ENCODE measurements around the gene DMPK.
"Not testable (repeated sequence)": the region's sequence is repeated elsewhere in the genome, so short reads cannot be mapped to it uniquely, and the experiment has no call there.

DMPK gene

DNA sequence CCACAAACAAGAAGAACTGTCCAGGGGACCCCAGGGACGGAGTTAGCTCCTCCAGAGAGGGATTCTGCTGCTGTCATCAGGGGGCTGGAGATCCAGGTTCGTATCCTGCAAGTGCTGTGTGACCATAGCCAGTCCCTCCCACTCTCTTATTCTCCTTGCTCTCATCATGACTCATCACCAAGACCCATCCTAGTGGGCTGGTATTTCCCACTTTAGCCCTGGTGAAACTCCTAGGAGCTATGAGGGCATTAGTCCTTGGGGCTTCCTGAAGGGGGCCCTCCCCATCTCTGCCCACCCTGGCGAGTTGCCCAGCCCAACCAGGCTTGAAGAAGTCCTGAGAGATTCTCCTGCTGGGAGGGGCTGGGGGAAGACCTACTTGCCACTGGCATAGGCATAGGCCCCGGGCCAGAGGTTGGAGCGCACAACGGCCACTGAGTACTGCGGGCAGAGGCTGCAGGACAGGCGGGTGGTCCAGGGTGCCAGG lies 17.8 kb upstream of the DMPK start:
- no peak for ATAC-seq
- Mint-ChIP-seq H3K27me3 (peaks cover 76% of the 10 kb centered on the region), H3K9me3 (no peaks in the 10 kb centered on the region), H3K4me1 (peaks cover 9% of the 10 kb centered on the region), H3K27ac (no peak overlapping the region), H3K4me3 (no peak overlapping the region)
- DNase-seq: no peak

DNA sequence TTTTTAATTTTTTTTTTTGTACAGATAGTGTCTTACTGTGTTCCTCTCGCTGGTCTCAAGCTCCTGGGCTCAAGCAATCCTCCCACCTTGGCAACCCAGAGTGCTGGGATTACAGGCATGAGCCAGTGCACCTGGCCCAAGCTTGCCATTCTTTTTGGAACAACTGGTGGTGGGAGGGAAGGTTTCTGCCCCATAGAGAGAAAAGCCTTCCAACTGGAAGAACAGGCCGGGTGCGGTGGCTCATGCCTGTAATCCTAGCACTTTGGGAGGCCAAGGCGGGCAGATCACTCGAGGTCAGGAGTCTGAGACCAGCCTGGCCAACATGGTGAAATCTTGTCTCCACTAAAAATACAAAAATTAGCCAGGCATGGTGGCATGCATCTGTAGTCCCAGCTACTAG lies 17.3 kb upstream of the DMPK start:
- not testable (repeated sequence) for H3K9me3 Mint-ChIP-seq, H3K4me1 Mint-ChIP-seq, ATAC-seq, H3K27ac Mint-ChIP-seq, H3K4me3 Mint-ChIP-seq, DNase-seq
- peaks cover 82% of the 10 kb centered on the region for H3K27me3 Mint-ChIP-seq

DNA sequence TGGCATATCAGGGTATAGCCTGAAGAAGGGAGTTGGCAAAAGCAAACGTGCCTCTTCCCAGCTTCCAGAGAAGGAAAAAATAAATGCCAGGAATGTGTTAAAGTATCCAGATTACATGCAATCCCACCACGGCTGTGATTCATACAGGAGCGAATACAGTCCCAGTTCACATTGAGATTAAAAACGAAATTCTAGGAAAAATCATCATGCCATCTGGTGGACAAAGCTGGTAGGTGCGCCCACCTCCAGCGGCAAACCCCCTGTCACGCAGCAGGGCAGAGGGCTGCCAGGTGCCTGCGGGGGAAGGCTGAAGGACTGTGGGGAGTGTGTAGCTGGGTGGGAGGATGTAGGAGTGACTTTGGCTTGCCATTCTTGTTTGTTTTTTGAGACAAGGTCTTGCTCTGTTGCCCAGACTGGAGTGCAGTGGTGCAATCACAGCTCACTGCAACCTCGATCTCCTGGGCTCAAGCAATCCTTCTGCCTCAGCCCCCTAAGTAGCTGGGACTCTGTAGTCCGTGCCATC lies 16.8 kb upstream of the DMPK start:
- no peak overlapping the region for H3K4me3 Mint-ChIP-seq
- H3K9me3 Mint-ChIP-seq: no peaks in the 10 kb centered on the region
- peaks cover 87% of the 10 kb centered on the region for H3K27me3 Mint-ChIP-seq
- H3K4me1 Mint-ChIP-seq: peaks cover 10% of the 10 kb centered on the region
- DNase-seq: peak; percentile 52 to 53
- H3K27ac Mint-ChIP-seq: no peak overlapping the region
- peak; percentile 79 for ATAC-seq

DNA sequence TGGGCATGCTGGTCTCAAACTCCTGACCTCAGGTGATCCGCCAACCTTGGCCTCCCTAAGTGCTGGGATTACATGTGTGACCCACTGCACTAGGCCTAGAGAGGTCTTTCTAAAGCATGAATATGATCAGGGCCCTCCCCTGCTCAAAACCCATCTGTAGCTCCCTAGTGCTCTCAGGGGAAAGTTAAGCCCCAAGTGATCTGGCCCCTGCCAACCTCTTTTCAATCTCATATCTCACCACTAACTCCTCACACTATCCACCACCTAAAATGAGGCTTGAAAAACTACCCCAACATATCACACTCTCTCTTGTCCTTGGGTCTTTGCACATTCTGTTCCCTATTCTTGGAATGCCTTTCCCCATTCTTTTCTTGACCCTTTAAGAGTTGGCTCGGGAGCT lies 12.3 kb upstream of the DMPK start:
- ATAC-seq (no peak), DNase-seq (no peak)
- Mint-ChIP-seq H3K9me3 (no peaks in the 10 kb centered on the region), H3K4me3 (no peak overlapping the region), H3K27ac (no peak overlapping the region), H3K4me1 (peaks cover 42% of the 10 kb centered on the region), H3K27me3 (peaks cover 67% of the 10 kb centered on the region)

DNA sequence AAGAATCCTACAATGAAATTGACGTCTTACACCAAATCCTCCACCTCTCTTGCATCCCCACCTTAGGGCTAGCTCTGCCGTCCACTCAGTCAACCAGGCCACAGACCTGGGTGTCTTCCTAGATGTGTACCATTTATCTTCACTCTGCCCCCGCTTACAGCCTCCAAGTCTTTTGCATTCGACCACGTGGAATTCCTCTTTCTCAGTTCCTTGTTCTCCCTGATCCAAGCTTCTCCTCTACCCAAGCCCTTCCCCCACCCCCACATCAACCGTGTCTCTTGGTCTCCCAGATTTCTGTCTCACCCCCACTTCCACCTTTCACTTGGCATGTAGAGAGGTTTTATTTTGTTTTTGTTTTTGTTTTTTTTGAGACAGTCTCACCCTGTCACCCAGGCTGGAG lies 11.6 kb upstream of the DMPK start:
- Mint-ChIP-seq H3K4me3 (no peak overlapping the region), H3K9me3 (no peaks in the 10 kb centered on the region), H3K27ac (peak overlapping the region in 1 of 2 donors; percentile 34), H3K27me3 (peaks cover 65% of the 10 kb centered on the region), H3K4me1 (peaks cover 38% of the 10 kb centered on the region)
- ATAC-seq (no peak), DNase-seq (no peak)

DNA sequence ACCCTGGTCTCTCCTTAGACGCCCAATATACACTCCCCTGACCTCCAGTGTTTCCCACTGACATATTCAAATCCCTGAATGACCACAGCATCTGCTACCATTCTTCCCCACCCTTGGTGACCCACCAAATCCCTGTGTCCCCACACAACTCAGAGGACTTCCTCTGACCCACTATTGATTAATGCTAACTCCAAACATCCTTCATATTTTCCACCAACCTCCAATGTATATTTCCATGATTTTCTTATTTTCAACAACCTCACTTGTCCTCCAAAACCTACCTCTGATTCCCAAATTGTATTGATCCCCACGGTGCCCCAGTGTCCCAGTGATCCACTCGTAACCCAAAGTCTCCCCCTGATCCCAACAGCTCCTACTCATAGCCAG lies 10.9 kb upstream of the DMPK start:
- Mint-ChIP-seq H3K4me3 (peak overlapping the region; percentile 39 to 82), H3K9me3 (no peaks in the 10 kb centered on the region), H3K4me1 (peaks cover 33% of the 10 kb centered on the region), H3K27ac (peak overlapping the region; percentile 59 to 62), H3K27me3 (peaks cover 65% of the 10 kb centered on the region)
- no peak for ATAC-seq
- no peak for DNase-seq

DNA sequence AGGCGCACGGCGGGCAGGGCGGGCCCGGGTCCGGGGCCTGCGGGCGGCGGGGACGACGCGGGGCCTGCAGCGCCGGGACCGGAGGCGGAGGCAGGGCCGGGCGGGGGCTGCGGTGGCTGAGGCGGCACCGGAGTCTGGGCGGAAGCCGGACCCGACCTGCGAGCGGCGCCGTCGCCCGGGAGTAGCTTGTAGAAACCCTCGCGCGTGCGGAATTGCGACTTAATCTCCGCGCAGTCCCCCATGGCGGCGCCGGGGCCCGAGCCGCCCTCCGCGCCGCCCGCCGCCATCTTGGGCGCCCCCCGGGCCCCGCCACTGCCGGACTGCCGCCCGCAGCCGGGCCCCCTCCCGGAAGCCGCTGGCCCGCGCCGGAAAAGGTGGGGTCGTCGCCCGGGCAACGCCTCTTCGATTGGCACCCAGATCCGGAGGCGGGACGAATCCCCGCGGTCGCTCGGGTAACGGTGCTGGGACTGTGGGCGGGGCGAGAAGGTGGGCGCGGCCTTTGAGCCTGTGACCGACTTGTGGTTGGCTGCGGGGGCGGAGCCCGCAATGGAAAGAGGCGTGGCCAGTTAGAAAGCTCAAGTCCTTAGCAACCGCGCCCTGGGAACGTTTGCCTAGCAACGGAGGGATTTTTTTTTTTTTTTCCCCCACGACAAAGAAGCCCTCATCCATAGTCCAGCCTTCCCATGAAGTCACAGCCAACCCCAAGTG lies 10.3 kb upstream of the DMPK start, which contains the start of gene DMWD:
Gene DMWD (minus strand): TSS at position 376 of the 708 bp plus-strand sequence. CDS start 89 bp downstream, at position 287.
- peak; percentile 99 for DNase-seq
- Mint-ChIP-seq H3K4me1 (peaks cover 33% of the 10 kb centered on the region), H3K27me3 (peaks cover 65% of the 10 kb centered on the region)

DNA sequence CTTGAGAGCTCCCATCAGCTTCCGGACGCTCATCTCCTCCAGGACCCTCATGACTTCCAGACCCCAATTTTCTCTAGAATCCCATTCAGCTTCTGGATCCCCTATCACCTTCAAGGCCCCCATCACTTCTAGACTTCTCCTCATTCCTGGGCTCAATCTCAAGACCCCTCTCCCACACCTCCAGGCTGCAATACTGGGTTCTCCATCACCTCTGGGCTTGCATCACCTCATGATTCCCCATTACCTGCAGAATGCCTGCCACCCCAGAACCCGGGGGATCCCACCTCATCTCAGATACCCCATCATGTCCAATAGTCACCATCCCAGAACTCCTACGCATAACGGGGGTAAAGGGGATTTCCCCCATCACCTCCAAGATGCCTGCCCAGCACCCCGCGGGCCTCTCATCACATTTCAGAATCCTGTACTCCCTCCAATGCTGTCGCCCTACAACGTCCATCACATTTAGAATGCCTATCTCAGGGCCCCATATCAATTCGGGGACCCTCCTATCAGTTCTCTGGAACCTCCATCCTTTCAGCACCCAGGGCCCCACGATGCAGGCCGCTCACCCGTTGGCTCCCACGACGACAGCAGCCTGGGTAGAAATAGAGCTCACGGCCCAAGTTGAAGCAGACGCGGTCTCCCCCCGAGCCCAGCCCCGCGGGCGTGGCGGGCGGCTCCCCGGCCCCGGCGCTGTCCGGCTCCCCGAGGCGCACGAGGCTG lies 9.6 kb upstream of the DMPK start:
- ATAC-seq: peak; percentile 42
- Mint-ChIP-seq H3K4me1 (peaks cover 33% of the 10 kb centered on the region), H3K9me3 (no peaks in the 10 kb centered on the region), H3K4me3 (peak overlapping the region; percentile 90 to 99), H3K27me3 (peaks cover 63% of the 10 kb centered on the region), H3K27ac (peak overlapping the region; percentile 83 to 93)
- peak; percentile 42 to 43 for DNase-seq

More for the DNA sequence above, 10.3 kb upstream of the DMPK start, which contains the start of gene DMWD:
- H3K27ac Mint-ChIP-seq: peak within 1 kb of the TSS; percentile 83 to 93
- H3K9me3 Mint-ChIP-seq: no peaks in the 10 kb centered on the region
- peak; percentile 92 for ATAC-seq
- peak within 1 kb of the TSS; percentile 90 to 99 for H3K4me3 Mint-ChIP-seq

DNA sequence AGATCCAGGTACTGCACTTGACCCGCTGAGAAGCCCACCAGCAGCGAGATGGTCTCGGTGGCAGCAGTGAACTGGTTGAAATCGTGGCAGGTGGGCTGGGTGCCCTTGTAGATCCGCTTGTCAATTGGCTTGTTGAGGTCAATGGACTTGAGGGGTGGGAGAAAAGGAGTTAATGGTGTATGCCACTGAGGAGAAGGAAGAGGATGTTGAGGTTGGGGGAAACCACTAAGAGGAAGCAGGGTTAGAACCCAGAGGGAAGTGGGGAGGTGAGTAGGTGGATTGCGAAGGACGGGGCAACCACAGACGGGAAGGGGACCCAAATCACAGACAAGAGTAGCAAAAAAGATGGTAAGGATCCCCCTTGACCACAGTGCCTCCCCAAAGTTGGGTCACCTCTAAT lies 8.7 kb upstream of the DMPK start:
- ATAC-seq: peak; percentile 40
- peaks cover 33% of the 10 kb centered on the region for H3K4me1 Mint-ChIP-seq
- H3K9me3 Mint-ChIP-seq: no peaks in the 10 kb centered on the region
- peak in 1 of 2 donors; percentile 45 for DNase-seq
- no peak overlapping the region for H3K27ac Mint-ChIP-seq
- H3K4me3 Mint-ChIP-seq: peak overlapping the region; percentile 90 to 99
- peaks cover 53% of the 10 kb centered on the region for H3K27me3 Mint-ChIP-seq

DNA sequence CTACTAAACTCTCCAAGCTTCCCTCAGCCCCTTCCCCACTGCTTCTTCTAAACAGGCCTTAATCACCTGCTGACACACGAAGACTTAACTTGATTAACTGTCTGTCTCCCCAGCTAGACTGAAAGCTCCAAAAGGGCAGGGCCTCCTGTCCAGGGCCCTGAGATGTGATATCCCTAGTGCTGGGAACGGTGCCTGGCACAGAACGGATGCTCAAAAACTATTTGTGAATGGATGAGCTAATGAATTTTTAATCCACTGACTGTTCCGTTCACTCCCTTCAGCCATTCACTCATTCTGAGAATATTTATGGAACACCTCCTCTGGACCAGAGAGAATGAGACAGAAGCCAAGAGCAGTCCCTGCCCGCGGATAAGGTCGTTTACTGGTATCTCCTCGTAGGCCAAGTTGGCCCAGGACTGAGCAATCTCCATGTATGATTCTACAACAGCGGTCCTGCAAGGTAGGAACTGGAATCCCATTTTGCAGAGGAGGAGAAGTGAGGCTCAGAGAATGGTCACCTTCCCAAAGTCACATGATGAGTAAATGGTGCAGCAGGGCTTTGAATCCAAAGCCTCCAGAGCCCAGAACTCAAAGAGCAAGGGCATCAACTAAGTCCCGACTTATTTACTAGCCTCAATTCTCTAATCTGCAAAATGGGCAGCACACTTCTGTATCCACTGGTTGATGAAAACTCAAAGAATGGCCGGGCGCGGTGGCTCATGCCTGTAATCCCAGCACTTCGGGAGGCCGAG lies 6.9 kb upstream of the DMPK start:
- no peak overlapping the region for H3K4me3 Mint-ChIP-seq
- peaks cover 33% of the 10 kb centered on the region for H3K4me1 Mint-ChIP-seq
- no peaks in the 10 kb centered on the region for H3K9me3 Mint-ChIP-seq
- no peak overlapping the region for H3K27ac Mint-ChIP-seq
- ATAC-seq: no peak
- no peak for DNase-seq
- H3K27me3 Mint-ChIP-seq: peaks cover 36% of the 10 kb centered on the region

DNA sequence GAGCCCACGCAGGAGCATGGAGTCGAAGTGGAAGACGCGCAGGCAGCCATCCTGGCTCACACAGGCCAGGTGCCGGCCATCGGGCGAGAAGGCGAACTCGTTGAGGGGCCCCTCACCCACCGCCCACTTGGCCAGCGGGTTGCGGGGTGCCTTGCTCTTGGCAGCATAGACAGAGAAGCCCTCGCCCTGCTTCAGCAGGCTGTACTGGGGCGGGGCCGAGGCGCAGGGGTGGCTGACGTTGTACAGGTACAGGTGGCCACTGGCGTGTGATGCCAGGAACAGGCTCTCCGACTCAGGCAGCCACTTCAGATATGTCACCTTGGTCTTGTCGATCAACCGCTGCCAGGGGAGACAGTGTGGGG lies 4.2 kb upstream of the DMPK start:
- no peak overlapping the region for H3K4me3 Mint-ChIP-seq
- ATAC-seq: no peak
- H3K27me3 Mint-ChIP-seq: peaks cover 43% of the 10 kb centered on the region
- H3K4me1 Mint-ChIP-seq: peaks cover 13% of the 10 kb centered on the region
- no peak overlapping the region for H3K27ac Mint-ChIP-seq
- no peak for DNase-seq
- H3K9me3 Mint-ChIP-seq: no peaks in the 10 kb centered on the region

DNA sequence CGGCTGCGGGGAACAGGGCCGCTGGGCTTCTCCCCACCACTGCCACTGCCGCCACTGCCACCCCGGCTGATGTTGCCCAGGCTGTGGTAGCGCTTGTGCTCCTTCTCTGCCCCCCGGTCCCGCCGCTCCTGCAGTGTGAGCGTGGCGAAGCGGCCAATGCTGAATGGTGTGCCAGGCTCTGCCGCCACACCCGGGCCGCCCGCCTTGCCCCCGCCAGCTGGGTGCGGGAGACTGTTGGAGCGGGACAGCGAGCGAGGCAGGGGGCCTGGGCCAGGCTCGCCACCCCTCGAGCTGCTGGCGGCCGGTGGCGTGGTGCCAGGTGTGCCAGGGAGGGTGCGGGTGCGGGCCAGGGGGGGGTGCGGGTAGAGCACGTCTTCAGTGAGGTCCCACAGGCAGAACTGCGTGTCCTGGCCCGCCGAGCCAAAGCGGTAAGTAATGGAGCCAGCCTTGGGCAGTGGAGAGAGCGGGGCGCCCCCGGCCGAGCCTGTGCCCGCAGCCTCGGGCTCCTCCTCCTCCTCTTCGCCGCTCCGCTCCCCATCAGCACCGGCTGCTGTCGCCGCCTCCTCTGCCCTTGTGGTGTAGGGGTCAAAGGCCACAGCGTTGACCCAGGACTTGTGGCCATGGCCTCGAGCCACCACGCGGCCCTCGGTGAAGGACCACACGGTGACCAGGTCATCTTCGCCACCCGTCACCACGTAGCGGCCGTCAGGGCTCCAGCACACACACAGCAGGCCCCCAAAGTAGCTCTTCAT lies 3.7 kb upstream of the DMPK start:
- H3K27me3 Mint-ChIP-seq: peaks cover 48% of the 10 kb centered on the region
- ATAC-seq: peak; percentile 11
- no peaks in the 10 kb centered on the region for H3K9me3 Mint-ChIP-seq
- no peak overlapping the region for H3K27ac Mint-ChIP-seq
- DNase-seq: no peak
- peaks cover 7% of the 10 kb centered on the region for H3K4me1 Mint-ChIP-seq
- no peak overlapping the region for H3K4me3 Mint-ChIP-seq

DNA sequence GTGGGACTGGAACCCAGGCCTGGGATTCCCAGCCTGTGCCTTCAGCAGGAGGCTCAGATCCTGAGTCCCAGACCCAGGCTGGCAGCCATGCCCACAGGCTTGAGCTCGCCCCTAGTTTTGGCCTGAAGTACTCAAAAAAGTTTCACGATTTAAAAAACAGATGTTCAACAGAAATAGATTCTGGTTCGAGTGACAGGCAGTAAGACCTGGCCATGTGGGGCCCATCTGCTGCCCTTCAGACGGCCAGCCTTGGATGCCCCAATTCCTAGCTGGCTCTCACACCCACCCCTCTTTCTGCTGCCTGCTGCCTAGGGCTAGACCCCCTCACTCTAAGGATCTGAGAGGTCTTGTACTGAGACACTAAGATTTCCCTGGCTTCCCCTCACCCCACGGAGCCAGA lies 2.8 kb upstream of the DMPK start:
- no peak overlapping the region for H3K27ac Mint-ChIP-seq
- no peak overlapping the region for H3K4me3 Mint-ChIP-seq
- H3K4me1 Mint-ChIP-seq: peaks cover 3% of the 10 kb centered on the region
- DNase-seq (no peak), ATAC-seq (no peak)
- H3K9me3 Mint-ChIP-seq: no peaks in the 10 kb centered on the region
- peaks cover 57% of the 10 kb centered on the region for H3K27me3 Mint-ChIP-seq

DNA sequence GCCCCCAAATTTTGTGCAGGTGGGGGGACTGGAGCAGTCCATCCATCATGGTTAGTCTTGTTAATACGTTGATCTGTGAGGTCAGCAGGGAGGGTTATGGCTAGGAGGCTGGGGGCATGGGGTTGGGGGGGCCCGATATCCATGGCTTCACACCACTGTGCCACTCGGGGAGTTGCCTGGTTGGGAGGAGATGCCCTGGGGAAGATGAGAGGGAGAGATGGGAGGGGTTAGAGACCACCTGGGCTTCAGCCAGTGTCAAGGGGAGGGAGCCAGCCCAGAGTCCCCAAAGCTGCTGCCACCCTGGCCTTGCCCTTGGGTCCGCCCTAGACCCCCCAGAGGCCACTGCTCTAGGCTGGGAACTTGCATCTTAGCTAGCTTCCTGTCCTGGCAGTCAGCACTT lies 1.8 kb upstream of the DMPK start:
- Mint-ChIP-seq H3K4me1 (peaks cover 13% of the 10 kb centered on the region), H3K27me3 (peaks cover 63% of the 10 kb centered on the region), H3K27ac (no peak overlapping the region), H3K9me3 (no peaks in the 10 kb centered on the region), H3K4me3 (no peak overlapping the region)
- ATAC-seq: no peak
- no peak for DNase-seq
